Measurements from ENCODE around the gene NDE1. TPM values are rescaled to one million over a fixed set of nuclear protein-coding genes. Genes with fewer than 3 reads are reported as not detected.
"Not testable (repeated sequence)": the region's sequence is repeated elsewhere in the genome, so short reads cannot be mapped to it uniquely, and the experiment has no call there.

NDE1 gene
- polyA plus RNA-seq, 3 donors from 2014 or later = 3.8 to 55.1 (median 16.8) TPM

DNA sequence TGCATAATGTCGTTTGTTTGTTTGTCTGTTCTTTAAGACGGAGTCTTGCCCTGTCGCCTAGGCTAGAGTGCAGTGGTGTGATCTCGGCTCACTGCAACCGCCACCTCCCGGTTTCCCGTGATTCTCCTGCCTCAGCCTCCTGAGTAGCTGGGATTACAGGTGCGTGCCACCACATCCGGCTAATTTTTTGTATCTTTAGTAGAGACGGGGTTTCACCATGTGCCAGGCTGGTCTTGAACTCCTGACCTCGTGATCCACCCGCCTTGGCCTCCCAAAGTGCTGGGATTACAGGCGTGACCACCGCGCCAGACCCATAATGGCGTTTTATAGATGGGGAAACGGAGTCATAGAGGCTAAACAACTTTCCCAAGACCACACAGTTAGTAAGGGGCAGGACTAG is 734 bp upstream of the NDE1 start:
- H3K9me3 Mint-ChIP-seq, H3K36me3 Mint-ChIP-seq, DNase-seq: not testable (repeated sequence)
- peaks cover 3 to 14% (median 8%) of the 10 kb centered on the region in 3 donors for H3K27me3 Mint-ChIP-seq (ENCODE audit: low read depth in 3 of 3)
- H3K4me1 Mint-ChIP-seq = peaks cover 32 to 33% of the 10 kb centered on the region in 2 donors
- H3K4me3 Mint-ChIP-seq = peak overlapping the region; percentile 85 to 99 (median 88)
- H3K27ac Mint-ChIP-seq = peak overlapping the region; percentile 87 to 93 (median 90)

- no peak for DNase-seq
- Mint-ChIP-seq H3K9me3 (no peaks in the 10 kb centered on the region), H3K36me3 (peaks cover 0 to 4% (median 3%) of the 10 kb centered on the region in 3 donors), H3K4me3 (peak overlapping the region; percentile 85 to 99 (median 88)), H3K27me3 (ENCODE audit: low read depth in 3 of 3) (peaks cover 3 to 14% (median 8%) of the 10 kb centered on the region in 3 donors), H3K27ac (peak overlapping the region; percentile 87 to 93 (median 90)), H3K4me1 (peaks cover 31 to 33% of the 10 kb centered on the region in 2 donors)
Measured at GRCh38 chr16:15649727-15650018, 372 bp upstream of the NDE1 start.

- DNase-seq = peak; percentile 20 to 28 (median 27)
- H3K9me3 Mint-ChIP-seq = no peaks in the 10 kb centered on the region
- peaks cover 0 to 4% (median 3%) of the 10 kb centered on the region in 3 donors for H3K36me3 Mint-ChIP-seq
- peaks cover 31 to 33% of the 10 kb centered on the region in 2 donors for H3K4me1 Mint-ChIP-seq
- peak overlapping the region; percentile 98 to 100 (median 99) for H3K4me3 Mint-ChIP-seq
- peaks cover 3 to 14% (median 8%) of the 10 kb centered on the region in 3 donors for H3K27me3 Mint-ChIP-seq (ENCODE audit: low read depth in 3 of 3)
- peak overlapping the region; percentile 98 to 100 (median 100) for H3K27ac Mint-ChIP-seq
Measured at GRCh38 chr16:15650698-15651171, 690 bp downstream of the NDE1 start.

DNA sequence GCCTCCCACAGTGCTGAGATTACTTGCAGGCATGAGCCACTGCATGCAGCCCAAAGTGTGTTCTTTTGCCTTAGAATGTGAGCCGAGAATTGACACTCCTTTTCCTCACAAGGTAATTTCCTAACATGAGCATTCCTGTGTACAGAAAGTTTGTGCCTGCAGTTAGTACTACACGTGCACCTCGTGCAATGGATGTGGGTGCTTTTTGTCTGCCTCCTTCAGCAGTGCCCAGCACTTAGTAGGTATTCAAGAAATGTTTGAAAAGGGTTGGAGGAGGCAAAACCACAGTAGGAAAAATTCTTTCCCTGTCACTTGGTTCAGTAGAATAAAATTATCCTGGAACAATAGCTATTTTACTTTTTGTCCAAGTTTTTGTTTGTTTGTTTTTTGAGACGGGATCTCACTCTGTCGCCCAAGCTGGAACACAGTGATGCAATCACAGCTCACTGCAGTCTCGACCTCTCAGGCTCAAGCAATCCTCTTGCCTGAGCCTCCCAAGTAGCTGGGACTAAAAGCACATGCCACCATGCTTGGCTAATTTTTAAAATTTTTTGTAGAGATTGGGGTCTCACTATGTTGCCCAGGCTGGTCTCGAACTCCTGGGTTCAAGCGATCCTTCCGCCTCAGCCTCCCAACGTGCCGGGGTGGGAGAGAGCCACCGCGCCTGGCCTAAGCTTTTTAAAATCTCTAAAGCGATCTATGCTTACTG is 2.4 kb downstream of the NDE1 start:
- Mint-ChIP-seq H3K36me3 (peaks cover 0 to 4% (median 3%) of the 10 kb centered on the region in 3 donors), H3K27me3 (ENCODE audit: low read depth in 3 of 3) (peaks cover 3 to 14% (median 8%) of the 10 kb centered on the region in 3 donors), H3K4me1 (peaks cover 33 to 46% of the 10 kb centered on the region in 2 donors), H3K27ac (peak overlapping the region in 4 of 6 donors; percentile 45 to 69 (median 50)), H3K4me3 (peak overlapping the region; percentile 33 to 100 (median 53)), H3K9me3 (no peaks in the 10 kb centered on the region)
- no peak for DNase-seq

DNA sequence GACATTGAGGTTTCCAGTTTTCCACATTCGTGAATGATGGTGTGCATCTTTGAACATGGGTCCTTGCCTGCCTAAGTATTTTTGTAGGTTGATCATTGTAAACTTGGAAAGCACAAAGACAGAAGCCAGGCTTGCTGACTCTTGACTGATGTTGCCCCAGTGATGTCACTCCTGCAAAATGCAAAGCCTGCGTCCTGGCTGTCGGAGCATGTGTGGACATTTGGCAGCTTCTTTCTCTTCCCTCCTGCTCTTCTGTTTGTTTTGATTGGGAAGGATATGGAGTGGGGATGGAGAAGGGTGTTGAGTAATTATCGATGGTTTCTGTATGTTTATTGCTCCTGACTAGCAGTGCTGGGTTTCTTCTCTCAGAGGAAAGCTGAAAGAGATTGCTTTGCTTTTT is 3.2 kb downstream of the NDE1 start:
- Mint-ChIP-seq H3K27me3 (ENCODE audit: low read depth in 3 of 3) (peaks cover 3 to 14% (median 8%) of the 10 kb centered on the region in 3 donors), H3K27ac (peak overlapping the region in 3 of 6 donors; percentile 45 to 69 (median 54)), H3K9me3 (no peaks in the 10 kb centered on the region), H3K4me3 (peak overlapping the region in 3 of 5 donors; percentile 33 to 99 (median 42)), H3K4me1 (peaks cover 35 to 54% of the 10 kb centered on the region in 2 donors), H3K36me3 (peaks cover 0 to 4% (median 3%) of the 10 kb centered on the region in 3 donors)
- DNase-seq = no peak

GRCh38 chr16:15654591-15654990 is 4.5 kb downstream of the NDE1 start:
- DNase-seq = no peak
- Mint-ChIP-seq H3K27ac (no peak overlapping the region), H3K4me3 (no peak overlapping the region), H3K9me3 (no peaks in the 10 kb centered on the region), H3K27me3 (ENCODE audit: low read depth in 3 of 3) (peaks cover 3 to 18% (median 5%) of the 10 kb centered on the region in 3 donors), H3K4me1 (peaks cover 41 to 66% of the 10 kb centered on the region in 2 donors), H3K36me3 (peaks cover 0 to 4% (median 3%) of the 10 kb centered on the region in 3 donors)

DNA sequence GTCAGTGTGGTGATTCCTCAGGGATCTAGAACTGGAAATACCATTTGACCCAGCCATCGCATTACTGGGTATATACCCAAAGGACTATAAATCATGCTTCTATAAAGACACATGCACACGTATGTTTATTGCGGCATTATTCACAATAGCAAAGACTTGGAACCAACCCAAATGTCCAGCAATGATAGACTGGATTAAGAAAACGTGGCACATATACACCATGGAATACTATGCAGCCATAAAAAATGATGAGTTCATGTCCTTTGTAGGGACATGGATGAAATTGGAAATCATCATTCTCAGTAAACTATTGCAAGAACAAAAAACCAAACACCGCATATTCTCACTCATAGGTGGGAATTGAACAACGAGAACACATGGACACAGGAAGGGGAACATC is 5.5 kb downstream of the NDE1 start:
- DNase-seq, H3K9me3 Mint-ChIP-seq, H3K27ac Mint-ChIP-seq, H3K36me3 Mint-ChIP-seq, H3K4me3 Mint-ChIP-seq: not testable (repeated sequence)
- peaks cover under 1 to 14% (median 2%) of the 10 kb centered on the region in 3 donors for H3K27me3 Mint-ChIP-seq (ENCODE audit: low read depth in 3 of 3)
- H3K4me1 Mint-ChIP-seq = peaks cover 47 to 73% of the 10 kb centered on the region in 2 donors

GRCh38 chr16:15658149-15658548 is 8.1 kb downstream of the NDE1 start:
- no peak for DNase-seq
- H3K4me1 Mint-ChIP-seq = peaks cover 41 to 66% of the 10 kb centered on the region in 2 donors
- peaks cover 0 to 11% (median 2%) of the 10 kb centered on the region in 3 donors for H3K27me3 Mint-ChIP-seq (ENCODE audit: low read depth in 3 of 3)
- peaks cover under 1 to 6% (median 6%) of the 10 kb centered on the region in 3 donors for H3K36me3 Mint-ChIP-seq
- no peaks in the 10 kb centered on the region for H3K9me3 Mint-ChIP-seq
- H3K27ac Mint-ChIP-seq = peak overlapping the region; percentile 69 to 93 (median 89)
- H3K4me3 Mint-ChIP-seq = peak overlapping the region in 2 of 5 donors; percentile 10 to 15

DNA sequence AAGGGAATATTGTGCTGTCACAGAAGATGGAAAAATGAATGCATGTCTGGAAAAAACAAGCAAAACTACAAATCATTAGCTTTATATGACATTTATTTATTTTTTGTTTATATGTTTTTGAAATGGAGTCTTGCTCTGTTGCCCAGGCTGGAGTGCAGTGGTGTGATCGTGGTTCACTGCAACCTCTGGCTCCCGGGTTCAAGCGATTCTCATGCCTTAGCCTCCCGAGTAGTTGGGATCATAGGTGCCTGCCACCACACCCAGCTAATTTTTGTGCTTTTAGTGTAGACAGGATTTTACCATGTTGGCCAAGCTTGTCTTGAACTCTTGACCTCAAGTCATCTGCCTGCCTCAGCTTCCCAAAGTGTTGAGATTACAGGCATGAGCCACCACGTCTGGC is 8.5 kb downstream of the NDE1 start:
- peaks cover 39 to 66% of the 10 kb centered on the region in 2 donors for H3K4me1 Mint-ChIP-seq
- peak overlapping the region; percentile 32 to 78 (median 67) for H3K4me3 Mint-ChIP-seq
- DNase-seq = no peak
- peaks cover 0 to 8% (median 6%) of the 10 kb centered on the region in 3 donors for H3K36me3 Mint-ChIP-seq
- H3K27ac Mint-ChIP-seq = peak overlapping the region; percentile 89 to 93 (median 90)
- H3K9me3 Mint-ChIP-seq = no peaks in the 10 kb centered on the region
- peaks cover 0 to 11% (median 2%) of the 10 kb centered on the region in 3 donors for H3K27me3 Mint-ChIP-seq (ENCODE audit: low read depth in 3 of 3)

GRCh38 chr16:15660203-15660601 is 10.2 kb downstream of the NDE1 start:
- H3K9me3 Mint-ChIP-seq = no peaks in the 10 kb centered on the region
- no peak for DNase-seq
- peak overlapping the region; percentile 17 to 71 (median 43) for H3K4me3 Mint-ChIP-seq
- peaks cover 0 to 7% (median 6%) of the 10 kb centered on the region in 3 donors for H3K36me3 Mint-ChIP-seq
- peak overlapping the region; percentile 84 to 93 (median 90) for H3K27ac Mint-ChIP-seq
- peaks cover 0 to 11% (median 2%) of the 10 kb centered on the region in 3 donors for H3K27me3 Mint-ChIP-seq (ENCODE audit: low read depth in 3 of 3)
- H3K4me1 Mint-ChIP-seq = peaks cover 38 to 67% of the 10 kb centered on the region in 2 donors

DNA sequence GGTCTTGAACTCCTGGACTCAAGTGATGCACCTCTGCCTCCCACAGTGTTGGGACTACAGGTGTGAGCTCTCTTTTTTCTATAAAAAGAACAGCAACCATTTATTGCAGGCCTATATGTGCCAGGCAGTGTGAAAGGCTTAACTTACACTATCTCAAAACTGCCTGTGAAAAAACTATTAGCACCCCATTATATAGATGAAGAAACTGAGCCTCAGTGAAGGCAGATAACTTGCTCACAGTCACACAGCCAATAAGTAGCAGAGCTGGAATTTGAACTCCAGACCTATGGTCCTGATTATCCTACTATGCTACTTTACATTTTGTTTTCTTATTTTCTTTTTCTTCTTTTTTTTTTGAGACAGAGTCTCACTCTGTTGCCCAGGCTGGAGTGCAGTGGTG is 15.1 kb downstream of the NDE1 start:
- Mint-ChIP-seq H3K36me3 (peaks cover 3 to 20% (median 6%) of the 10 kb centered on the region in 3 donors), H3K27me3 (ENCODE audit: low read depth in 3 of 3) (peaks cover 0 to 6% (median 2%) of the 10 kb centered on the region in 3 donors), H3K4me1 (peaks cover 20 to 28% of the 10 kb centered on the region in 2 donors), H3K4me3 (no peak overlapping the region), H3K9me3 (no peaks in the 10 kb centered on the region), H3K27ac (no peak overlapping the region)
- no peak for DNase-seq

DNA sequence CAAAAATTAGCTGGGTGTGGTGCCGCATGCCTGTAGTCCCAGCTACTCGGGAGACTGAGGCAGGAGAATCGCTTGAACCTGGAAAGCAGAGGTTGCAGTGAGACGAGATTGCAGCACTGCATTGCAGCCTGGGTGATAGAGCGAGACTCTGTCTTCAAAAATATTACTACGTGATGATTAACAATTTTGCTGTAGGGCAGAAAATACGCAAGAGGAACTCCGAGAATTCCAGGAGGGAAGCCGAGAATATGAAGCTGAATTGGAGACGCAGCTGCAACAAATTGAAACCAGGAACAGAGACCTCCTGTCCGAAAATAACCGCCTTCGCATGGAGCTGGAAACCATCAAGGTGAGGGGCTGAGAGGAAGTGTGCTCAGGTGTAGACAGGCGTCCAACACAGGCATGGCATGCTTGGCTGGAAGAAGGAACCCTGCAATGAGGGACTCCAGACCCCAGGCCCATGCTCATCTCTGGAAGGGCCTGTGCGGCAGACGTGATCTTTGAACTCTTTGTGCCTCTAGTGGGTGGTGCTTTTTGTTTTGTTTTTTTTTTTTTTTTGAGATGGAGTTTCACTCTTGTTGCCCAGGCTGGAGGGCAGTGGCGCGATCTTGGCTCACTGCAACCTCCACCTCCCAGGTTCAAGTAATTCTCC is 17.2 kb downstream of the NDE1 start:
- peaks cover 0 to 26% (median 5%) of the 10 kb centered on the region in 3 donors for H3K36me3 Mint-ChIP-seq
- peaks cover 0 to 3% (median 0%) of the 10 kb centered on the region in 3 donors for H3K27me3 Mint-ChIP-seq (ENCODE audit: low read depth in 3 of 3)
- H3K27ac Mint-ChIP-seq = no peak overlapping the region
- H3K9me3 Mint-ChIP-seq = no peaks in the 10 kb centered on the region
- DNase-seq = no peak
- no peak overlapping the region for H3K4me3 Mint-ChIP-seq
- H3K4me1 Mint-ChIP-seq = peaks cover 9 to 19% of the 10 kb centered on the region in 2 donors

DNA sequence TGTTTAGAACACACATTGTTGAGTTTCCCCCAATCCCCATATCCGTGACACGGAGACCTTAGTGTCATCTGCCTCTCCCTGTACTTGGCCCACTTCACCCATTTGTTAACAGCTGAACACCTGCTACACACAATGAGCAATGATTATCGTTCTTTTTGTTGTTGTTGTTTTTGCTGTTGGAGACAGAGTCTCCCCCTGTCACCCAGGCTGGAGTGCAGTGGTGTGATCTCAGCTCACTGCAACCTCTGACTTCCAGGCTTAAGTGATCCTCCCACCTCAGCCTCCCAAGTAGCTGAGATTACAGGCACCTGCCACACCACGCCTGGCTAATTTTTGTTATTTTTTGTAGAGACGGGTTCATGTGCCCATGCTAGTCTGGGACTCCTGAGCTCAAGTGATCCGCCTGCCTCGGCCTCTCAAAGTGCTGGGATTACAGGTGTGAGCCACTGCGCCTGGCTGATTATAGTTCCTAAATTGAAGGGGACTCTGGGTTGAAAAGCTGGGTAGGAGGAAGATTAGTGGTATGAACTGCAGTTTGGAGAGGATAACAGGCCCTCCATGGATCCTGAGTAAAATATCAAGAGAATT is 21.6 kb downstream of the NDE1 start:
- DNase-seq = no peak
- peaks cover under 1 to 15% (median 5%) of the 10 kb centered on the region in 3 donors for H3K36me3 Mint-ChIP-seq
- peaks cover 34 to 40% of the 10 kb centered on the region in 2 donors for H3K4me1 Mint-ChIP-seq
- peak overlapping the region; percentile 83 to 99 (median 94) for H3K27ac Mint-ChIP-seq
- H3K27me3 Mint-ChIP-seq (ENCODE audit: low read depth in 3 of 3) = peaks cover 0 to 3% (median 2%) of the 10 kb centered on the region in 3 donors
- H3K9me3 Mint-ChIP-seq = no peaks in the 10 kb centered on the region
- no peak overlapping the region for H3K4me3 Mint-ChIP-seq
